Tibial artery (tissue), 4 donors: ENCODE data around the gene ACTL6B.

ENCODE experiments used
- DNase-seq, 2 donors: peaks; one replicate each; pipeline ENCODE4 v3.0.0-alpha.2; 2019
- H3K27ac ChIP-seq, 2 donors: fragments of 200-600 bp; sonication (generic) in 1 of 2; 1 replicate in 1 of 2; 2 replicates in 1 of 2; pipeline ENCODE4 v1.5.1; 2018 to 2019; ENCODE audit warnings: mild to moderate bottlenecking in 1 of 2
- H3K27me3 ChIP-seq, 2 donors: fragments of 200-600 bp; sonication (generic) in 1 of 2; one replicate each; pipeline versions ENCODE4 v1.5.1 to v1.6.0; 2016 to 2019
- H3K36me3 ChIP-seq, 3 donors: fragments of 200-600 bp; sonication (generic) in 2 of 3; one replicate each; pipeline ENCODE4 v1.5.1; 2016 to 2019; ENCODE audit warnings: mild to moderate bottlenecking in 2 of 3
- H3K4me1 ChIP-seq, 4 donors: fragments of 200-600 bp; sonication (generic) in 2 of 4; 1 replicate in 3 of 4; 2 replicates in 1 of 4; pipeline ENCODE4 v1.5.1; 2016 to 2019
- H3K4me3 ChIP-seq, 2 donors: fragments of 200-600 bp; sonication (generic) in 1 of 2; 1 replicate in 1 of 2; 2 replicates in 1 of 2; pipeline ENCODE4 v1.5.1; 2018 to 2019; ENCODE audit warnings: mild to moderate bottlenecking in 2 of 2
- H3K9me3 ChIP-seq, 3 donors: fragments of 200-600 bp; sonication (generic) in 1 of 3; one replicate each; pipeline ENCODE4 v1.5.1; 2016 to 2019
- CTCF ChIP-seq, 2 experiments: fragments of 200-600 bp in 1 of 2; fragments of 450-650 bp in 1 of 2; IDR thresholded peaks; one replicate each; pipeline ENCODE4 v1.5.1; 2017 to 2019; ENCODE audit warnings: antibody characterized with exemption in 2 of 2, mild to moderate bottlenecking in 1 of 2, moderate library complexity in 1 of 2
- intact Hi-C: fragments of 100-400 bp; cut with DNase I; formaldehyde crosslinking; loops from one replicate; pipeline ENCODE4 v1.15.0; 2023; ENCODE audit warnings: low total_unique reads

The ACTL6B gene

GRCh38 chr7:100688326-100688860 lies 32.1 kb upstream of the ACTL6B start:
- H3K9me3 ChIP-seq: no peaks in the 10 kb centered on the region
- intact Hi-C loops: no loop called here
- H3K27ac ChIP-seq: no peak overlapping the region
- H3K36me3 ChIP-seq: peaks cover 47 to 62% (median 62%) of the 10 kb centered on the region in 3 donors
- H3K4me3 ChIP-seq: no peak overlapping the region
- TF ChIP-seq CTCF (IDR thresholded peaks at IDR 0.05): no peak
- peaks cover 0 to 60% (median 43%) of the 10 kb centered on the region in 4 donors for H3K4me1 ChIP-seq
- DNase-seq: no peak
- no peaks in the 10 kb centered on the region for H3K27me3 ChIP-seq

- H3K36me3 ChIP-seq: peaks cover 53 to 68% (median 68%) of the 10 kb centered on the region in 3 donors
- H3K4me3 ChIP-seq: no peak overlapping the region
- no peak overlapping the region for H3K27ac ChIP-seq
- intact Hi-C loops: no loop called here
- H3K4me1 ChIP-seq: peaks cover 0 to 57% (median 40%) of the 10 kb centered on the region in 4 donors
- no peak for TF ChIP-seq CTCF (IDR thresholded peaks at IDR 0.05)
- DNase-seq: no peak
- H3K27me3 ChIP-seq: no peaks in the 10 kb centered on the region
- H3K9me3 ChIP-seq: no peaks in the 10 kb centered on the region
Observed at GRCh38 chr7:100687751-100688300, 31.6 kb upstream of the ACTL6B start.

GRCh38 chr7:100687261-100687660 lies 31.0 kb upstream of the ACTL6B start:
- no peak for DNase-seq
- intact Hi-C loops: no loop called here
- Histone ChIP-seq H3K4me3 (no peak overlapping the region), H3K4me1 (peaks cover 0 to 51% (median 35%) of the 10 kb centered on the region in 4 donors), H3K36me3 (peaks cover 59 to 74% (median 73%) of the 10 kb centered on the region in 3 donors), H3K27ac (no peak overlapping the region), H3K9me3 (no peaks in the 10 kb centered on the region), H3K27me3 (no peaks in the 10 kb centered on the region)
- no peak for TF ChIP-seq CTCF (IDR thresholded peaks at IDR 0.05)

- no peak for TF ChIP-seq CTCF (IDR thresholded peaks at IDR 0.05)
- H3K9me3 ChIP-seq: no peaks in the 10 kb centered on the region
- peaks cover 0 to 47% (median 30%) of the 10 kb centered on the region in 4 donors for H3K4me1 ChIP-seq
- no peaks in the 10 kb centered on the region for H3K27me3 ChIP-seq
- no peak overlapping the region for H3K27ac ChIP-seq
- DNase-seq: peak in 1 of 2 donors; percentile 51
- peaks cover 63 to 78% (median 78%) of the 10 kb centered on the region in 3 donors for H3K36me3 ChIP-seq
- intact Hi-C loops: no loop called here
- no peak overlapping the region for H3K4me3 ChIP-seq
Observed at GRCh38 chr7:100686822-100687211, 30.6 kb upstream of the ACTL6B start.

GRCh38 chr7:100686201-100686821 lies 30.1 kb upstream of the ACTL6B start:
- DNase-seq: peak in 1 of 2 donors; percentile 60
- Histone ChIP-seq H3K9me3 (no peaks in the 10 kb centered on the region), H3K27me3 (no peaks in the 10 kb centered on the region), H3K4me1 (peaks cover 0 to 42% (median 25%) of the 10 kb centered on the region in 4 donors), H3K27ac (no peak overlapping the region), H3K4me3 (no peak overlapping the region), H3K36me3 (peaks cover 68 to 83% (median 83%) of the 10 kb centered on the region in 3 donors)
- no peak for TF ChIP-seq CTCF (IDR thresholded peaks at IDR 0.05)
- intact Hi-C loops: no loop called here
